HepG2 (cell line): ENCODE results near the gene PTPRO.

ENCODE experiments used
- FOXM1 ChIP-seq: sonication (generic); formaldehyde crosslinking; IDR thresholded peaks from 2 replicates; pipeline ENCODE4 v1.5.0; 2020; ENCODE audit warnings: missing genetic modification reagents
- POLR2A ChIP-seq, 2 experiments: IDR thresholded peaks; 2 replicates each; pipeline ENCODE4 v1.6.1; 2011; ENCODE audit warnings: low read depth in 2 of 2, low read length in 2 of 2, mild to moderate bottlenecking in 1 of 2, moderate library complexity in 1 of 2; ENCODE audit not compliant: insufficient read depth in 1 of 2
- SMARCC2 ChIP-seq: fragments of 450-650 bp; IDR thresholded peaks from 2 replicates; pipeline ENCODE4 v1.6.1; 2017; ENCODE audit warnings: antibody characterized with exemption, mild to moderate bottlenecking
- TCF12 ChIP-seq, 2 experiments: fragments of 450-650 bp in 1 of 2; sonication (generic) in 1 of 2; formaldehyde crosslinking in 1 of 2; IDR thresholded peaks; 2 replicates each; pipeline versions ENCODE4 v1.6.1 to v1.8.0; 2017 to 2022; ENCODE audit warnings: antibody characterized with exemption in 1 of 2, mild to moderate bottlenecking in 1 of 2, missing genetic modification reagents in 1 of 2, moderate library complexity in 1 of 2
- ZNF44 ChIP-seq: sonication (generic); formaldehyde crosslinking; IDR thresholded peaks from 2 replicates; pipeline ENCODE4 v1.5.1; 2020; ENCODE audit warnings: mild to moderate bottlenecking, missing genetic modification reagents
- ZZZ3 ChIP-seq: sonication (generic); formaldehyde crosslinking; IDR thresholded peaks from 2 replicates; pipeline ENCODE4 v1.4.0; 2020; ENCODE audit warnings: missing genetic modification reagents, mild to moderate bottlenecking, borderline replicate concordance
- TF ChIP-seq, protein P1 (sequence below): sonication (generic); formaldehyde crosslinking; IDR thresholded peaks from 2 replicates; pipeline ENCODE4 v1.5.0; 2020; ENCODE audit warnings: mild to moderate bottlenecking, missing genetic modification reagents, moderate library complexity
- TF ChIP-seq, protein P2 (sequence below): sonication (generic); formaldehyde crosslinking; IDR thresholded peaks from 2 replicates; pipeline ENCODE4 v1.4.0; 2020; ENCODE audit warnings: mild to moderate bottlenecking, missing genetic modification reagents

DNA sequence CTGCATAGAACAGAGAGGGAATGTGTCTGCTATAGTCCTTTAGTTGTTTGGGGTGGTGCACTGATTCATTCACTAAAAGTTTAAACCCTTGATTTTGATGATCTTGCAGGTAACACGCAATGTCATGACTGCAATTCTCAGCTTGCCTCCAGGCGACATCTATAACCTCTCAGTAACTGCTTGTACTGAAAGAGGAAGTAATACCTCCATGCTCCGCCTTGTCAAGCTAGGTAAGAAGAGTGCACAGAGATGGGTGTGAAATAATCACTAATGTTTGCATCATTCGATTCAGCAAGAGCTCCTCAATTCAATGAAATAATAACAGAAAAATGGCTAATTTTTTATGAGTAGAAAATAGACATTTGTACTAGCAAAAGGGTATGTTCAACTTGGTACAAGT, 203.7 kb downstream of the PTPRO start:
- TF ChIP-seq POLR2A (IDR thresholded peaks at IDR 0.05; ENCODE audit: insufficient read depth in 1 of 2, low read depth in 2 of 2, low read length in 2 of 2): no peak
- TF ChIP-seq FOXM1 (CRISPR knock-in tag): no peak
- no peak for TF ChIP-seq TCF12 (IDR thresholded peaks at IDR 0.05)
- no peak for TF ChIP-seq TCF12 (CRISPR knock-in tag; IDR thresholded peaks at IDR 0.05)
- TF ChIP-seq ZNF44: no peak
- TF ChIP-seq, protein P1, sequence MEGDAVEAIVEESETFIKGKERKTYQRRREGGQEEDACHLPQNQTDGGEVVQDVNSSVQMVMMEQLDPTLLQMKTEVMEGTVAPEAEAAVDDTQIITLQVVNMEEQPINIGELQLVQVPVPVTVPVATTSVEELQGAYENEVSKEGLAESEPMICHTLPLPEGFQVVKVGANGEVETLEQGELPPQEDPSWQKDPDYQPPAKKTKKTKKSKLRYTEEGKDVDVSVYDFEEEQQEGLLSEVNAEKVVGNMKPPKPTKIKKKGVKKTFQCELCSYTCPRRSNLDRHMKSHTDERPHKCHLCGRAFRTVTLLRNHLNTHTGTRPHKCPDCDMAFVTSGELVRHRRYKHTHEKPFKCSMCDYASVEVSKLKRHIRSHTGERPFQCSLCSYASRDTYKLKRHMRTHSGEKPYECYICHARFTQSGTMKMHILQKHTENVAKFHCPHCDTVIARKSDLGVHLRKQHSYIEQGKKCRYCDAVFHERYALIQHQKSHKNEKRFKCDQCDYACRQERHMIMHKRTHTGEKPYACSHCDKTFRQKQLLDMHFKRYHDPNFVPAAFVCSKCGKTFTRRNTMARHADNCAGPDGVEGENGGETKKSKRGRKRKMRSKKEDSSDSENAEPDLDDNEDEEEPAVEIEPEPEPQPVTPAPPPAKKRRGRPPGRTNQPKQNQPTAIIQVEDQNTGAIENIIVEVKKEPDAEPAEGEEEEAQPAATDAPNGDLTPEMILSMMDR (CRISPR knock-in tag): no peak
- TF ChIP-seq ZZZ3: no peak
- TF ChIP-seq SMARCC2: no peak
- TF ChIP-seq, protein P2, sequence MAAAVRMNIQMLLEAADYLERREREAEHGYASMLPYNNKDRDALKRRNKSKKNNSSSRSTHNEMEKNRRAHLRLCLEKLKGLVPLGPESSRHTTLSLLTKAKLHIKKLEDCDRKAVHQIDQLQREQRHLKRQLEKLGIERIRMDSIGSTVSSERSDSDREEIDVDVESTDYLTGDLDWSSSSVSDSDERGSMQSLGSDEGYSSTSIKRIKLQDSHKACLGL: no peak
